Tibial nerve (tissue), 4 donors: ENCODE data around the gene VSX2. TPM values are rescaled to one million over a fixed set of nuclear protein-coding genes. Genes with fewer than 3 reads are reported as not detected.

Experiments used
- DNase-seq, 2 donors: peaks; one replicate each; pipeline ENCODE4 v3.0.0-alpha.2; 2019; ENCODE audit warnings: low spot score in 2 of 2
- H3K27ac ChIP-seq, 4 donors: fragments of 200-600 bp; sonication (generic) in 3 of 4; one replicate each; pipeline ENCODE4 v1.5.1; 2017 to 2019; ENCODE audit warnings: mild to moderate bottlenecking in 1 of 4
- H3K27me3 ChIP-seq, 2 donors: fragments of 200-600 bp; sonication (generic) in 1 of 2; one replicate each; pipeline versions ENCODE4 v1.5.1 to v1.6.0; 2017 to 2019
- H3K36me3 ChIP-seq, 3 donors: fragments of 200-600 bp; sonication (generic); one replicate each; pipeline ENCODE4 v1.5.1; 2018 to 2019
- H3K4me1 ChIP-seq, 4 donors: fragments of 200-600 bp; sonication (generic) in 3 of 4; one replicate each; pipeline ENCODE4 v1.5.1; 2017 to 2019
- H3K4me3 ChIP-seq, 4 donors: fragments of 200-600 bp; sonication (generic) in 3 of 4; one replicate each; pipeline ENCODE4 v1.5.1; 2017 to 2019; ENCODE audit warnings: mild to moderate bottlenecking in 1 of 4, moderate library complexity in 1 of 4
- H3K9me3 ChIP-seq, 4 donors: fragments of 200-600 bp; sonication (generic) in 3 of 4; one replicate each; pipeline ENCODE4 v1.5.1; 2017 to 2019
- EP300 ChIP-seq, 2 donors: sonication (generic); formaldehyde crosslinking; IDR thresholded peaks; one replicate each; pipeline ENCODE4 v1.6.1; 2017; ENCODE audit warnings: antibody characterized with exemption in 2 of 2, mild to moderate bottlenecking in 1 of 2
- POLR2A ChIP-seq, 2 donors: fragments of 450-650 bp; IDR thresholded peaks; one replicate each; pipeline ENCODE4 v1.6.1; 2017; ENCODE audit warnings: antibody characterized with exemption in 2 of 2, mild to moderate bottlenecking in 2 of 2, moderate library complexity in 2 of 2
- WGBS, 2 donors: methylation state at CpG; one replicate each; pipeline ENCODE4 v1.1.5; 2018; 5-methylcytosine and 5-hydroxymethylcytosine counted together
- total RNA-seq, 4 donors: library from RNA; depleted of rRNA; stranded (reverse); fragments of >200 nt; gene quantifications; one replicate each; pipeline ENCODE4 v1.1.0, GENCODE V29; 2016
- TF ChIP-seq, protein P1 (sequence below), 5 experiments: fragments of 200-600 bp in 3 of 5; fragments of 450-650 bp in 2 of 5; sonication (generic) in 3 of 5; IDR thresholded peaks; one replicate each; pipeline ENCODE4 v1.5.1; 2016 to 2019; ENCODE audit warnings: antibody characterized with exemption in 5 of 5, mild to moderate bottlenecking in 3 of 5, moderate library complexity in 2 of 5

Gene VSX2
- total RNA-seq, 4 donors from 2014 or later, result not detected

DNA sequence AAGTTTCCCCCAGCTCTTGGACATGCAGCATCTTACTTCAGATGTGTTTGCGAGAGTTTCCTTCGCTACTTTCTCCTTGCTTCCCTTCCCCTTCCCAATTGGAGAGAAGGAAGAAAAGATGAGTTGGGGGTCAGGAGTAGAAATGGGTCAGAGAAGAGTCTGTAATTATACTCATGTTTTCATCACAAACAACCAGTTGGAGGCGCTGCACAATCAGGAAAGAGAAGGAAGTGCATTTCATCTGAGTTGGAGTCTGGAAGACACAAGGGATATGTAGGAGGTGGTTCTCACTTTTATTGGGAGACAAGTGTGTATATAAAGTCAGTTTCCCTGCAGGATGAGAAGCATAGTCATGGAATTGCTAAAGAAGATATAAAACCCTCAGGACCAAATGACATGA lies 31.3 kb upstream of the VSX2 start:
- Histone ChIP-seq H3K27ac (no peak overlapping the region), H3K27me3 (no peaks in the 10 kb centered on the region), H3K36me3 (peaks cover 0 to 16% (median 4%) of the 10 kb centered on the region in 3 donors), H3K4me3 (no peak overlapping the region), H3K9me3 (no peaks in the 10 kb centered on the region), H3K4me1 (no peaks in the 10 kb centered on the region)
- no peak for DNase-seq
- TF ChIP-seq, protein P1, sequence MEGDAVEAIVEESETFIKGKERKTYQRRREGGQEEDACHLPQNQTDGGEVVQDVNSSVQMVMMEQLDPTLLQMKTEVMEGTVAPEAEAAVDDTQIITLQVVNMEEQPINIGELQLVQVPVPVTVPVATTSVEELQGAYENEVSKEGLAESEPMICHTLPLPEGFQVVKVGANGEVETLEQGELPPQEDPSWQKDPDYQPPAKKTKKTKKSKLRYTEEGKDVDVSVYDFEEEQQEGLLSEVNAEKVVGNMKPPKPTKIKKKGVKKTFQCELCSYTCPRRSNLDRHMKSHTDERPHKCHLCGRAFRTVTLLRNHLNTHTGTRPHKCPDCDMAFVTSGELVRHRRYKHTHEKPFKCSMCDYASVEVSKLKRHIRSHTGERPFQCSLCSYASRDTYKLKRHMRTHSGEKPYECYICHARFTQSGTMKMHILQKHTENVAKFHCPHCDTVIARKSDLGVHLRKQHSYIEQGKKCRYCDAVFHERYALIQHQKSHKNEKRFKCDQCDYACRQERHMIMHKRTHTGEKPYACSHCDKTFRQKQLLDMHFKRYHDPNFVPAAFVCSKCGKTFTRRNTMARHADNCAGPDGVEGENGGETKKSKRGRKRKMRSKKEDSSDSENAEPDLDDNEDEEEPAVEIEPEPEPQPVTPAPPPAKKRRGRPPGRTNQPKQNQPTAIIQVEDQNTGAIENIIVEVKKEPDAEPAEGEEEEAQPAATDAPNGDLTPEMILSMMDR (IDR thresholded peaks at IDR 0.05), result no peak
- TF ChIP-seq POLR2A (IDR thresholded peaks at IDR 0.05) (no peak), EP300 (IDR thresholded peaks at IDR 0.05) (no peak)
- WGBS, 2 donors, result 74 to 79% methylated on average over 3 of the region's 3 CpGs

DNA sequence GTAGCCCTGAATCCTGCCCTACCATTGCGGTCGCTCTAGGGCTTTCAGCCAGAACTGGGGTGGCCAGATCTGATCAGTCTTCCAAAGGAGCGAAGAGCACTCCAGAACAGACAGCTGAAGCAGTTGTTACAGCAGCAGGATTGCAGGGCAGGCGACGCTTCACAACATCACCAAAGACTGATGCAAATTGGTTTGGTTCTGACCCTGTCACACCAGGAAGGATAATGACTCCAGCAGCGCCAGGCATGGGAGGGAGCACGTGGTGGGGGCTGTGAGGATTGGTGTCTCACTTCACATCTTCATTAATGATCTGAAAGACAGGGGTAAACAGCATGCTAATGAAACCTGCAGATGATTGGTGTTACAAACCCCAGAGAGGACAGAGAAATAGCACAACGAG lies 30.6 kb upstream of the VSX2 start:
- 60 to 67% methylated on average over 8 of the region's 8 CpGs for WGBS, 2 donors
- Histone ChIP-seq H3K36me3 (peaks cover 0 to 9% (median 0%) of the 10 kb centered on the region in 3 donors), H3K9me3 (no peaks in the 10 kb centered on the region), H3K4me1 (no peaks in the 10 kb centered on the region), H3K27me3 (no peaks in the 10 kb centered on the region), H3K4me3 (no peak overlapping the region), H3K27ac (no peak overlapping the region)
- DNase-seq, result no peak
- TF ChIP-seq, protein P1 (IDR thresholded peaks at IDR 0.05), result no peak
- no peak for TF ChIP-seq POLR2A (IDR thresholded peaks at IDR 0.05)
- TF ChIP-seq EP300 (IDR thresholded peaks at IDR 0.05), result no peak

DNA sequence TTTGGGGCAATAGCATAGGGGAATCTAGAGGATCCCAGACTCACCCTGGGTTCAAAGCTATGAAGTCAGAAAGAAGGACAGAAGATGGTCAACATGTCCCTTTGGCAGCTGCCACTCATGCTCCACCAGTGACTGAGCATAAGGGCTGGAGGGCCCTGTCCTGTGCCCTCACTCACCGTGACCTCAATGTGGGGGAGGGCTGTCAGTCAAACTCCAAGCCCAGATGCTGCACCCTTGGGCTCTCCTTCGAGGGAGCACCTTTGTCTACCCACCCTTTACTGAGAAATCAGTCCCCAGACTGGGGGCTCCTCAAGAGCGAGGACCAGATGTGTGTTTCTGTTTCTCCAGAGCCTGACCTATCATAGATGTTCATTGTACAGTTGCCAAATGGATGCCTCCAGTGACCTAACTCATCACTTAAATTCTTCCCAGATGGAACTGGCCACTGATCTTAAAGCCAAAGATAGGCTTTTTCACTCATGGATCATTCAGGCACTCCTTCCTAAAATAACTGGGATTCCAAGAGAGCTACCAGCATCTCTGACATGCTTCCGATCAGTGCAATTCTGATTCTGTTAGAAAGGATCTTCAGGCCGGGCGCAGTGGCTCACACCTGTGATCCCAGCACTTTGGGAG lies 27.2 kb upstream of the VSX2 start:
- no peaks in the 10 kb centered on the region for H3K4me1 ChIP-seq
- no peak overlapping the region for H3K4me3 ChIP-seq
- TF ChIP-seq, protein P1 (IDR thresholded peaks at IDR 0.05), result no peak
- TF ChIP-seq EP300 (IDR thresholded peaks at IDR 0.05) (no peak), POLR2A (IDR thresholded peaks at IDR 0.05) (no peak)
- no peak for DNase-seq
- H3K36me3 ChIP-seq, result no peaks in the 10 kb centered on the region
- peaks cover 0 to 5% of the 10 kb centered on the region in 2 donors for H3K27me3 ChIP-seq
- H3K27ac ChIP-seq, result no peak overlapping the region
- 65 to 75% methylated on average over 5 to 6 of the region's 6 CpGs for WGBS, 2 donors
- H3K9me3 ChIP-seq, result no peaks in the 10 kb centered on the region

DNA sequence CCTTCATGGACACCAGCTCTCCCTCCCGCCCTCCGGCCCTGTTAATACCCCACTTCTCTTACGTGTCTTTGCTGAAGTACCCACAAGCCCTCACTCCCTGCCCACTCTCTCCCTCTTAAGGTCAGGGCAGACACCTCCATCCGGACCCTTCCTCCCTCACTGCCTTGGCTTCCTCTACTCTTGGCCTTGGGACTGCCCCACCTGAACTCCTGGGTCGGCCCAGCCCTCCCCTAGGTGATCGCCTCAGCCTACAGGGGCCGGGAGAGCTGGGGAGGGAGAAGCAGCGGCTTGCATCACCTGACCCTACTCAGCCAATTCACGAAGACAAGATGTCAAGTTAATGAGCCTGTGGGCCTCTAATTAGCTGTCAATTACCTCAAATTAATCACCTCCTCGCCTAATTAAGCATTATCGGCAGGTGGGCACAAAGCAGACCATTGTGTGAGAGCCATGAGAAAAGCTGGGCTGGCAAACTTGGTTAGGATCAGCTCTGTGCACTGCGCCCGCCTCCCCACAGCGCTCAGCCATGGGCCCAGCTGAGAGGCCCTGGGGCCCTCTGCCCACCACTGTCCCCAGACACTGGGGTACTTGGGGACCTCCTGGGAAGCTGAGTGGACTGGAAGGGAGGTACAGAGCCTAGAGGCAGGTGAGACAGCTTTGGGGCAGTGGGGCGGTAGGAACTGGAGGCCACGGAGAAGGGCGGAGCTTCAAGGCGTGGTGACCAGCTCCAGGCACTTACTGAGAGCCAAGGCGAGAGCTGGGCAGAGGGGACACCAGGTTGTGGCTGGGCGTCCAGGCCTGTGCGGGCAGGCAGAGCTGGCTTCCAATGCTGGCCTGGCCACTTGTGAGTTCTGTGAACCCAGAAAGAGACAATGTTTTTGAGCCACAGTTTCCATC lies 25.1 kb upstream of the VSX2 start:
- peaks cover 0 to 26% of the 10 kb centered on the region in 2 donors for H3K27me3 ChIP-seq
- H3K9me3 ChIP-seq, result no peaks in the 10 kb centered on the region
- H3K36me3 ChIP-seq, result no peaks in the 10 kb centered on the region
- H3K27ac ChIP-seq, result no peak overlapping the region
- H3K4me3 ChIP-seq, result no peak overlapping the region
- TF ChIP-seq, protein P1 (IDR thresholded peaks at IDR 0.05), result no peak
- no peak for TF ChIP-seq POLR2A (IDR thresholded peaks at IDR 0.05)
- no peak for TF ChIP-seq EP300 (IDR thresholded peaks at IDR 0.05)
- DNase-seq, result no peak
- H3K4me1 ChIP-seq, result peaks cover 0 to 10% (median 2%) of the 10 kb centered on the region in 4 donors
- WGBS, 2 donors, result 68% methylated on average over 20 to 21 of the region's 21 CpGs

DNA sequence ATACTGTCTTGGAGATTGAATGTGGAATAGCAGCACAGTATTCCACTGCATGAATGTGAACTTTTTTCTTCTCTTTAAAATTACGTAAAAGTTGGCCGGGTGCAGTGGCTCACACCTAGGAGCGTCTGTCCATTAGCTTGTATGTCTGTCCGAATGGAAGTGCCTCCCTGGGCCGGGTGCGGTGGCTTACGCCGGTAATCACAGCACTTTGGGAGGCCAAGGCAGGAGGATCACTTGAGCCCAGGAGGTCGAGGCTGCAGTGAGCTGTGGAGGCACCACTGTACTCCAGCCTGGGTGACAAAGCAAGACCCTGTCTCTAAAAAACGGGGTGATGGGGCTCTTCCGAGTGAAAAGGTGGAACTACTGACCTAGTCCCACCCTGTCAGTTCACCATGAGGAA lies 22.6 kb upstream of the VSX2 start:
- DNase-seq, result no peak
- H3K27me3 ChIP-seq, result peaks cover 0 to 45% of the 10 kb centered on the region in 2 donors
- H3K27ac ChIP-seq, result no peak overlapping the region
- H3K4me3 ChIP-seq, result no peak overlapping the region
- TF ChIP-seq, protein P1 (IDR thresholded peaks at IDR 0.05), result no peak
- no peak for TF ChIP-seq EP300 (IDR thresholded peaks at IDR 0.05)
- TF ChIP-seq POLR2A (IDR thresholded peaks at IDR 0.05), result no peak
- no peaks in the 10 kb centered on the region for H3K36me3 ChIP-seq
- WGBS, 2 donors, result 84 to 90% methylated on average over 11 of the region's 11 CpGs
- no peaks in the 10 kb centered on the region for H3K9me3 ChIP-seq
- peaks cover 0 to 10% (median 2%) of the 10 kb centered on the region in 4 donors for H3K4me1 ChIP-seq
